ENCODE data around the gene SUN1. TPM values are rescaled to one million over a fixed set of nuclear protein-coding genes. Genes with fewer than 3 reads are reported as not detected.

Gene SUN1
- total and polyA plus RNA-seq, 10 of the 15 experiments (the other 5 are each of a cell fraction or from before 2014, with no cell fraction given): 27.8 to 107 (median 65.8) TPM

- TF ChIP-seq RELB (IDR thresholded peaks at IDR 0.05; ENCODE audit: low read depth) (peak; percentile 80), PAX8 (IDR thresholded peaks at IDR 0.05) (peak; percentile 48; the same call in 1 of the 2 replicates), NFYA (IDR thresholded peaks at IDR 0.05; ENCODE audit: borderline replicate concordance, low read depth, low read length) (no peak), MYB (IDR thresholded peaks at IDR 0.05; ENCODE audit: borderline replicate concordance, low read depth, low read length) (no peak), ASH2L (IDR thresholded peaks at IDR 0.05; ENCODE audit: borderline replicate concordance, low read depth) (peak; percentile 86; the same call in 1 of the 2 replicates), CHD1 (IDR thresholded peaks at IDR 0.05; ENCODE audit: low read depth, low read length) (no peak), EP300 (IDR thresholded peaks at IDR 0.05; ENCODE audit: borderline replicate concordance in 1 of 2, control insufficient read depth in 1 of 2, low read depth in 2 of 2, low read length in 2 of 2) (peak; percentile 57 to 82; a peak in 3 of 4 replicates), NFYB (IDR thresholded peaks at IDR 0.05; ENCODE audit: insufficient read depth, low read depth, low read length) (no peak), KAT2A (conservative IDR thresholded peaks at IDR 0.05; ENCODE audit: control insufficient read depth, low read depth, low read length) (no peak), ZBED1 (IDR thresholded peaks at IDR 0.05; ENCODE audit: borderline replicate concordance) (peak; percentile 46; the same call in 1 of the 2 replicates), JUNB (IDR thresholded peaks at IDR 0.05) (peak; percentile 92), CREM (IDR thresholded peaks at IDR 0.05; ENCODE audit: low read depth) (peak; percentile 36; the same call in 1 of the 2 replicates), IKZF2 (IDR thresholded peaks at IDR 0.05) (peak; percentile 69 to 70), DPF2 (IDR thresholded peaks at IDR 0.05) (peak; percentile 88), IKZF1 (conservative IDR thresholded peaks at IDR 0.05) (peak; percentile 55; the same call in 1 of the 2 replicates), PBX3 (IDR thresholded peaks at IDR 0.05; ENCODE audit: insufficient replicate concordance, low read depth, low read length) (peak; percentile 38), PML (IDR thresholded peaks at IDR 0.05; ENCODE audit: low read length) (no peak), NFXL1 (IDR thresholded peaks at IDR 0.05; ENCODE audit: borderline replicate concordance) (no peak), ZZZ3 (IDR thresholded peaks at IDR 0.05; ENCODE audit: control insufficient read depth, insufficient read length, low read depth) (no peak), ESRRA (IDR thresholded peaks at IDR 0.05; ENCODE audit: low read length) (no peak), CEBPB (IDR thresholded peaks at IDR 0.05; ENCODE audit: borderline replicate concordance in 1 of 2, low read depth in 2 of 2, low read length in 2 of 2) (no peak), POLR2A (IDR thresholded peaks at IDR 0.05; ENCODE audit: low read depth, low read length) (no peak), MLLT1 (IDR thresholded peaks at IDR 0.05) (peak; percentile 71), WRNIP1 (IDR thresholded peaks at IDR 0.05; ENCODE audit: borderline replicate concordance, low read depth, low read length) (no peak), CHD4 (IDR thresholded peaks at IDR 0.05) (0 out of 2 replicates have a peak, but pooled peaks have one; percentile 14), MTA2 (IDR thresholded peaks at IDR 0.05; ENCODE audit: low read depth) (peak; percentile 13; the same call in 1 of the 2 replicates), GATAD2B (conservative IDR thresholded peaks at IDR 0.05; ENCODE audit: low read depth) (no peak), HDGF (IDR thresholded peaks at IDR 0.05) (no peak)
Observed at GRCh38 chr7:831596-832166, 595 bp upstream of the SUN1 start (continued).
